Right lung (tissue), 10 donors: Measurements from ENCODE around the gene ZNRF3. TPM values are rescaled to one million over a fixed set of nuclear protein-coding genes. Genes with fewer than 3 reads are reported as not detected.
"Not testable (repeated sequence)": the region's sequence is repeated elsewhere in the genome, so short reads cannot be mapped to it uniquely, and the experiment has no call there.

ENCODE experiments used
- DNase-seq, 2 donors: peaks; one replicate each; pipeline ENCODE4 v3.0.0-alpha.2; 2013
- long read RNA-seq, 8 donors: transcript quantifications; one replicate each; lab custom pipeline, GENCODE V29; 2026
- polyA plus RNA-seq, 5 donors: library from polyadenylated mRNA; unstranded; fragments of 120-200 nt; gene quantifications; one replicate each; pipeline versions ENCODE4 v1.2.1 to v1.2.3, GENCODE V29; 2013; ENCODE audit warnings: inconsistent platforms in 1 of 5, low replicate concordance in 1 of 5; ENCODE audit not compliant: insufficient read length in 5 of 5, insufficient read depth in 1 of 5

ZNRF3 gene
- 10 to 100 TPM; 20.8 to 33.3 (median 24.7) TPM for polyA plus RNA-seq
- long read RNA-seq, donor 1, full-length matches to known transcripts, result 7 of 27 reads
- long read RNA-seq, donor 1, partial matches to known transcripts, result 20 of 27 reads
- long read RNA-seq, donor 1, other reads (novel, unspliced or antisense), result 0 of 27 reads
- long read RNA-seq, donor 2, full-length matches to known transcripts, result 1 of 1 reads
- long read RNA-seq, donor 2, partial matches to known transcripts, result 0 of 1 reads
- long read RNA-seq, donor 2, other reads (novel, unspliced or antisense), result 0 of 1 reads
- long read RNA-seq, donor 3, full-length matches to known transcripts, result 1 of 7 reads
- long read RNA-seq, donor 3, partial matches to known transcripts, result 6 of 7 reads
- long read RNA-seq, donor 3, other reads (novel, unspliced or antisense), result 0 of 7 reads
- long read RNA-seq, donor 4, partial matches to known transcripts, result 19 of 19 reads
- long read RNA-seq, donor 4, other reads (novel, unspliced or antisense), result 0 of 19 reads
- long read RNA-seq, donor 5, full-length matches to known transcripts, result 2 of 29 reads
- long read RNA-seq, donor 5, partial matches to known transcripts, result 27 of 29 reads
- long read RNA-seq, donor 5, other reads (novel, unspliced or antisense), result 0 of 29 reads
- long read RNA-seq, donor 6, partial matches to known transcripts, result 9 of 9 reads
- long read RNA-seq, donor 6, other reads (novel, unspliced or antisense), result 0 of 9 reads
- long read RNA-seq, donor 7, full-length matches to known transcripts, result 7 of 15 reads
- long read RNA-seq, donor 7, partial matches to known transcripts, result 8 of 15 reads
- long read RNA-seq, donor 7, other reads (novel, unspliced or antisense), result 0 of 15 reads
- long read RNA-seq, donor 8, full-length matches to known transcripts, result 1 of 1 reads
- long read RNA-seq, donor 8, partial matches to known transcripts, result 0 of 1 reads
- long read RNA-seq, donor 8, other reads (novel, unspliced or antisense), result 0 of 1 reads

DNA sequence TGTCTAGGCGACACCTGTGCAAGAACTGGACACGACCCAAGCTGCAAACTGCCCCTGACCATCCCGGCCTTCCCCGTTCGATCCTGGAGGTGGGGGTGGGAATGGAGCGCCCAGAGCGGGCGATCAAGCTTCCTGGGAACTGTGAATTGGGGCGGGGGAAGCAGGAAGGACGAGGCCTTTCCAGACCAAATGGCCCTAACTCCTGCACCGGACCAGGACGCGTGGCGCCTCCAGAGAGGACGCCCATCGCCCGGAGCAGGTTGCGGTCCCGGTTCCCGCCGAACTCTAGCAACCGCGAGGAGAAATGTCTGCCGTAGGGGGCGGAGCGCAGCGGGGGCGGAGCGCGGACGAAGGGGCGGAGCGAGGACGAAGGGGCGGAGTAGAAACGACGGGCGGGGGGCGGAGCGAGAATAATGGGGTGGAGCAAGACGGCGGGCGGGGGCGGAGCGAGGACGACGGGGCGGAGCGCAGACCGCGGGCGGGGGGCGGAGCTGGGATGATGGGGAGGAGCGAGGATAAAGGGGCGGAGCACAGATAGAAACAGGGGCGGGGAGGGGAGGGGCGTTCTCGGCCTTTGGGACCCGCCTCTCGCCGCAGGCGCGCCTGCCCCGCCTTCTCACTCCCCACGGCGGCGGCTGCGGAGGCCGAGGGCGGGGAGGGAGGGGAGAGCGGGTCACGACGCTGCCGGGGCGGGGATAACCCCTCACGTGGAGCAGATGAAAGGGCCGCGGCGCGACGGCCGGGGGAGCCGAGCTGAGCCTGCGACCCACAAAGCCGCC, at the start of gene ZNRF3:
Gene ZNRF3, plus strand, starts transcription at position 695 of the 779 bp plus-strand sequence. CDS start 195 bp downstream, outside the sequence.
- DNase-seq, result peak; percentile 89 to 90

DNA sequence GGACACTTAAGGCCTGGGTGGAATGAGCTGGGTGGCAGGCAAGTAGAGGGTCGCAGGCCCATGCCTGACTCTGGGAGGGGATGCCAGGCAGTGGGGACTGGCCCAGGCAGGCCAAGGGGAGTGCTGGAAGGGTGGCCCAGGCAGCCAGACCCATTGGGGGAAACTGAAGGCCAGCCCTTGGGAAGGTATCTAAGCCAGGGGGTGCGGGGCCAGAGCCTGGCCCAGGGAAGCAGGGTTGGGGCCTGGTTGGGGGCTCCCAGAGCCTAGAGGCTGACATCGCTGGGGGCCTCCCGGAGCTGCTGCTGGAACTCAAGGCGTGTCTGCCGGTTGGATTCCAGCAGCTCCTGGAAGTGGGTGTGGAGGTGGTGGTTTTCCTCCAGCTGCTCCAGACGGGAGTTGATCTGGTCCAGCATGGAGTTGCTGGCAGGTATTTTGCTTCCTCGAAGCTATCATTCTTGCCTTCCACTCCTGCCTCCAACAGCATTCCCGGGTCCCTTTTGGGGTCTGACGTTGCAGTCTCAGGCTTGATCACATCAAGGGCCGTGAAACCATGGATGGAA, 47.7 kb upstream of the ZNRF3 start:
- DNase-seq, result no peak

DNA sequence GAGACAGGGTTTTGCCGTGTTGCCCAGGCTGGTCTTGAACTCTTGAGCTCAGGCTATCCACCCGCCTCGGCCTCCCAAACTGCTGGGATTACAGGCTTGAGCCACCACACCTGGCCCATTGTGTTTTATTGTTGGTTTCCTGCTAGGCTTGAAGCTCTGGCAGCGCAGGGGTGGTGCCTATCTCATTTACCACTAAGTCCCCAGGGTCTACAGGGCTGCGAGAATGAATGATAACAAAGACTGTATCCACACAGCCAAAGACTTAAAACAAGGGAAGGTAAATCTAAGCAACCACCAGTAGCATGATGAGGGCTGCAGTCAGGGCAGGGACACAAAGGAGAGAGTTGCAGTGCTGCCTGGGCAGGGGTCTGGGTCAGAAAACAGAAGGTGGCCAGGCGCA, 45.7 kb upstream of the ZNRF3 start:
- no peak for DNase-seq

GRCh38 chr22:28838971-28839370, 44.4 kb upstream of the ZNRF3 start:
- no peak for DNase-seq

DNA sequence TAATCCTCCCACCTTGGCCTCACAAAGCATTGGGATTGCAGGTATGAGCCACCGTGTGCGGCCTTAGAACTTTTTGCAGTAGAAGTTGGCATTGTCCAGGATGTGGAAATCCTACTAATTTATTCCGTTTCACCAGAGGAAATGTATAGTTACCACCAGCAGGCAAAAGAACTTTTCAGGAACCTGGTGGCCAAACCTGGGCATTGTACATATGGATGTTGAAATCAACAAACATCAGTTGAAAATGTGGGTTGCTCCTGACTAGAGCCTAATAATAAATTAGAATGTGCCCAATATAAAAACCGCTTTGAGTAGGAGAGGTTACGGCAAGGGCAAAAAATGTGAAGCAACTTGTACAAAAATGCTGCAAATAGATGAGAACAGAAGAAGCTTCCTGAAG, 42.3 kb upstream of the ZNRF3 start:
- DNase-seq, result no peak

DNA sequence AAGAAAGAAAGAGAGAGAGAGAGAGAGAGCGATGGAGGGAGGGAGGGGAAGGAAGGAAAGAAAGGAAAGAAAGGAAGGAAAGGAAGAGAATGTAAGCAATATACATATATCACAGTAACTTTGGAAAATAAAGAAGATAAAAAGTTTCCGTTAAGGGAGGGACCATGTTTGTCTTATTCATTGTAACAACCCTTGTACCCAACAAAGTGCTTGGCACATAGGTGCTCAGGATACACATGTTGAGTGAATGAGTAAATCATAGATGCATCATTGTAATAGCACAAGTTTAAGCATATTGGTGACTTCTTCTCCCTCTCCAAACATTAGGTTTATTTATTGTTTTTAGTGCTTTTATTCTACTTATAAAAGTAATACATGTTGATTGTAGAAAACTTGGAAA, 39.7 kb upstream of the ZNRF3 start:
- DNase-seq, result no peak

DNA sequence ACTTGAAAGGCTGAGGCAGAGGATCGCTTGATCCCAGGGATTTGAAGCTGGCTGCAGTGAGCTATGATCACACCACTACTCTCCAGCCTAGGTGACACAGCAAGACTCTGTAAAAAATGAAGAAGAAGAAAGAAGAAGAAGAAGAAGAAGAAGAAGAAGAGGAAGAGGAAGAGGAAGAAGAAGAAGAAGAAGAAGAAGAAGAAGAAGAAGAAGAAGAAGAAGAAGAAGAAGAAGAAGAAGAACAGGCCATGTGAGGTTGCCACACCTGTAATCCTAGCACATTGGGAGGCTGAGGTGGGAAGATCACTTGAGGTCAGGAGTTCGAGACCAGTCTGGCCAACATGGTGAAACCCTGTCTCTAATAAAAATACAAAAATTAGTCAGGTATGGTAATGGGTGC, 39.1 kb upstream of the ZNRF3 start:
- DNase-seq, result not testable (repeated sequence)

- no peak for DNase-seq
These were observed 36.4 kb upstream of the ZNRF3 start for GRCh38 chr22:28846994-28847393.

- DNase-seq, result peak; percentile 54 to 62
These were observed 27.8 kb upstream of the ZNRF3 start for GRCh38 chr22:28855355-28856094.

GRCh38 chr22:28856095-28856455, 27.3 kb upstream of the ZNRF3 start:
- DNase-seq, result no peak

DNA sequence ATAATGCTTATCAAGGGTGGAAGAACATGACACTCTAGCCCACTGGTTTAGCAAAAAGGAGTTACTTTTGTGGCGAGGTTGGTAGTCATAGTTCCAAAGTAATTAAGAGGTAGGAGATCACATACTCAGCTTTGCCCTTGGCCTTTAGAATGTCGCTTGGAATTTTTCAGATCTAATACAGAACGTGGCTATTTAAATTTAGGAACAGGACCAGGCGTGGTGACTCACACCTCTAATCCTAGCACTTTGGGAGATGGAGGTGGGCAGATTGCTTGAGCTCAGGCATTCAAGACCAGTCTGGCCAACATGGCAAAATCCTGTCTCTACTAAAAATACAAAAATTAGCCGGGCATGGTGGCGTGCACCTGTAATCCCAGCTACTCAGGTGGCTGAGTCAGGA, 26.1 kb upstream of the ZNRF3 start:
- no peak for DNase-seq

DNA sequence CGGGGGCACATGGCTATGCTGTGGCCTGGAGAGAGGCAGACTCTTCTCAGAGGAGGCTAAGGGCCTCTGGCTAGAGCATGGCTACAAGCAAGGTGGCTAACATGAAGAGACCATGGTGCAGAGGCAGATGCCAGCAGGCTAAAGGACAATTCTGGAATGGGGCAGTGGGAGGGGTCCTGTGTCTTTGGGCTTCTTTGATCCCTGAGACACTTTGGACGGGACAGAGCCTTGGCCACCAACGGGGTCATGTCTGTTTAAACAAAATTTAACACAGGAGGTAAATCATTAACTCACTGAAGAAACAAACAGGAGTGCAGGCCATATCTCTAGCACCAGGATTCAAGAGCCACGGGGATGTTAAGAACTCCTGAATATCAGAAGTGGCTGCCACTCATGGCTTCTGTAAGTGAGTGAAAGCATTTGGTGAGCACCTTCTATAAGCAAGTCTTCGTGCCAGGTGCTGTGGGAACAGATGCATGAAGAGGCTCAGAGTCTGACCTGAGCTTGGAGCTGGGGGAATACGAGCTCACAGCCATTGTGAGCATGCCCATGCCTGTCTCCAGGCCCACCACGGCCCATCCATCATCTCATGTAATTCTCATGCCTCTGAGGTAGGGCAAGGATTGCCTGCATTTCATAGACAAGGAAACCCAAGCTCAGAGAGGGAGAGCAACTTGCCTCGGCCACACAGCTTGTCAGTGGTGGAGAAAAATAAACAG, 18.3 kb upstream of the ZNRF3 start:
- DNase-seq, result no peak

- DNase-seq, result no peak
These were observed 16.2 kb upstream of the ZNRF3 start for GRCh38 chr22:28867191-28867590.

- not testable (repeated sequence) for DNase-seq
These were observed 15.0 kb upstream of the ZNRF3 start for GRCh38 chr22:28868389-28868788.

- no peak for DNase-seq
These were observed 13.6 kb upstream of the ZNRF3 start for GRCh38 chr22:28869736-28870135.

DNA sequence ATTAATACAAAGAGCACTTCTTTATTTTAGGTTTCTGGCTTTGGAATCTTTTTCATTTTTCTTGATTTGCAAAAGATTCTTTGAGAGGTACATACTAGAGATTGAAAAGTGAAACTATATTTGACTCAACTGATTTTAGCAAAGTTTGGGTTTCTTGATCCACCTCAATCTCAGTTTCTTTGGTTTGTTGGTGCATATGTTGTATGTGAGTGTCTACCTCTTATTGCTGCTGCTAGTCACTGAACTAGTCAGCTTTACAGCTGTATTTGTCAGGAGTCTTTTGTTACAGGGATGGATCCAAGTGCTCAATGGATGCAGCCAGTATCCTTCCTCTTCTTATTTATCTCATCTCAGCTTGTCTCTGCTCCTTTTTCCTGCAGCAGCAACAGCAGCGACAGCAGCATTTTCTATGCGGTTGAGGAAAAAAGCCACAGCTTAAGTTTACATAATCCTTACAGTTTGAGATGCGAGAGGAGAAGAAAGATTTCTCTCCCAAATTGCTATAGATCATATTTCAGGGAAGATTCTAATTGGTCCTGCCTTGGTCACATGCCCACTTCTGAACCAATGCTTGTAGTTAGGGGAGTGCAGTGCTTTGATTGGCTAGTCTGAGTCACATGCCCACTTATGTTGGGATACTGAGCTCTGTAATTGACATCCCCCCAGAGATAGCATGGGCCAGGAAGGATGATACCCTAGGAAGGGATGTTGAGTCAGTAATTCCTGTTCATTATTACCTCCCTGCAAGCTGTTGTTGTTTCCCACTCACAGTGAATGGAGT, 10.0 kb upstream of the ZNRF3 start:
- DNase-seq, result no peak

DNA sequence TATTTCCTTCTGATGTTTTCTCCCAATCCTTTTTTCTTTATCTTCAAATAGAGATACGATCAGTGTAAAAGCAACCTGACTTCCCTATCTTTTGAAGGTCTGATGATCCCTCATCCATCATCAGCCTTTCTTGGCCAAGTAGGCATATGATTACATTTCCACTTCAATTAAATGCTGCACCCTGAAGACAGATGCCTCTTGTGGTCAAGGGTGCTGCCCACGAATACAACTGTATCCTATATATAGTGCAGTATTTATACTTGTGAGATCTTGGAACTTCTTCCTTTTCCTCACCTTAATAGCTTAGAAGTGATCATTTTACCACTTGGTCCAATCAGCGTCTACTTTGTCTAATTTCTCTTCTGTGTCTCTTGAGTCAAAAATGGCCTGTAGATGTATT, 9.3 kb upstream of the ZNRF3 start:
- no peak for DNase-seq

GRCh38 chr22:28874811-28875320, 8.5 kb upstream of the ZNRF3 start:
- DNase-seq, result no peak

- DNase-seq, result no peak
These were observed 861 bp upstream of the ZNRF3 start for GRCh38 chr22:28882545-28882877.
